Measurements from ENCODE around the gene PGLYRP1.

The PGLYRP1 gene

DNA sequence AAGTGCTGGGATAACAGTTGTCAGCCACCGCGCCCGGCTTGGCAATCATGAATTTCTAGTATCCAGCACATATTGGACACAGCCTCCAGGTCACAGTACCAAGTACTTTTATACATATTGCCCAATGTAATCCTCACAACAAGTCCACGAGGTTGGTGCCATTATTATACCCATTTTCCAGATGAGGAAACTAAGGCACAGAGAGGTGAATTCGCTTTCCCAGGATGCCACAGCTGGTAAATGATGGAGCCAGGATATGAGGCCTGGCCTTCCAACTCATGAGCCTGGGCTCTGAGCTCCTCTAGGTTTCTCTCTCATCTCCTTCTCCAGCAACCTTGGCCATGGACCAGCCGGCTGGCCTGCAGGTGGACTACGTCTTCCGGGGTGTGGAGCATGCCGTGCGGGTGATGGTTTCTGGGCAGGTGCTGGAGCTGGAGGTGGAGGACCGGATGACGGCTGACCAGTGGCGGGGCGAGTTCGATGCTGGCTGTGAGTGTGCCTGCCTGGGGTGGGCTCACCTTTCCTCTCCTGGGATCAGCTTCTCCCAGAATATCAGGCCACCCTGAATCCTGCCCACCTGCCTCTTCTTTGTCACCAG, 20.1 kb downstream of the PGLYRP1 start:
- no peak for DNase-seq
- Histone ChIP-seq H3K27ac (no peak overlapping the region), H3K36me3 (replicated peaks) (peaks cover 10% of the 10 kb centered on the region), H3K4me3 (ENCODE audit: low read depth, low read length) (no peak overlapping the region), H3K27me3 (replicated peaks) (no peaks in the 10 kb centered on the region)
- TF ChIP-seq, protein P1, sequence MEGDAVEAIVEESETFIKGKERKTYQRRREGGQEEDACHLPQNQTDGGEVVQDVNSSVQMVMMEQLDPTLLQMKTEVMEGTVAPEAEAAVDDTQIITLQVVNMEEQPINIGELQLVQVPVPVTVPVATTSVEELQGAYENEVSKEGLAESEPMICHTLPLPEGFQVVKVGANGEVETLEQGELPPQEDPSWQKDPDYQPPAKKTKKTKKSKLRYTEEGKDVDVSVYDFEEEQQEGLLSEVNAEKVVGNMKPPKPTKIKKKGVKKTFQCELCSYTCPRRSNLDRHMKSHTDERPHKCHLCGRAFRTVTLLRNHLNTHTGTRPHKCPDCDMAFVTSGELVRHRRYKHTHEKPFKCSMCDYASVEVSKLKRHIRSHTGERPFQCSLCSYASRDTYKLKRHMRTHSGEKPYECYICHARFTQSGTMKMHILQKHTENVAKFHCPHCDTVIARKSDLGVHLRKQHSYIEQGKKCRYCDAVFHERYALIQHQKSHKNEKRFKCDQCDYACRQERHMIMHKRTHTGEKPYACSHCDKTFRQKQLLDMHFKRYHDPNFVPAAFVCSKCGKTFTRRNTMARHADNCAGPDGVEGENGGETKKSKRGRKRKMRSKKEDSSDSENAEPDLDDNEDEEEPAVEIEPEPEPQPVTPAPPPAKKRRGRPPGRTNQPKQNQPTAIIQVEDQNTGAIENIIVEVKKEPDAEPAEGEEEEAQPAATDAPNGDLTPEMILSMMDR (IDR thresholded peaks at IDR 0.05; ENCODE audit: low read depth, low read length, missing control alignments): no peak
- in situ Hi-C loops (cut with HindIII; ENCODE audit: low pct_ligation_motif_present, low sequenced_read_pairs): no loop called here

DNA sequence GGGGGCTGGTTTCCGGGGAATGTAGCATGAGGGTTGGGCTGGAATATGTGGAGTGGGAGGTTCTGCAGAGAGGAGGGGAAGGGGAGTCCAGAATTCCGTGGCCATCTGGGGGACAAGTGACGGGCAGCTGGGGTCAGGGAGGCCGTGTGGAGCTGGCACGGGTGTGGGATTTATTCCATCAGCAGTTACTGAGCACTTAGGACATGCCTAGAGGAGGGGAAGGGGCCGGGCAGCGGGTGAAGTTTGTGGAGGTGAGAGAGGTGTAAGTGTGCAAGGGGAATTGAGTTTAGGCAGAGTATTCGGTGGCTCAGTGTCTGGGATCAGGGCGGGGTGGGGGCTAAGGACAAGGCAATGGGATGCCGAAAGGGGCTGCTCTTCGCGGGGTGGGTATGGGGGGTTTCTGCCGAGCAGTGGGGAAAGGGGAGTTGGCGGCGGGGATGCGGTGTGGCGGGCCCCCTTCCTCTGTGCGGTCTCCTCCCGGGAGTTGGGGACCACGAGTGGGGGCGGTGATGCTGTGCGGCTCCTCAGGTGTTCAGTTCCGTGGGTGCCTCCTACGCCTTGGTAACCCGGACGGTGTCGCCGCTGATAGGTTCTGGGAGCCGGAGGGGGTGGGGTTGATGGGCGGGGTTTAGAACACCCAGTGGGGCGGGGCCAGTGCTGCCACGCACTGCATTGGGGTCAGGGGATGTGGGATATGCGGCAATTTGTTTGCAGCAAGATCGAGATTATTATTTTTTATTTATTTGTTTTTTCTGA, 22.2 kb downstream of the PGLYRP1 start:
- in situ Hi-C loops (cut with HindIII; ENCODE audit: low pct_ligation_motif_present, low sequenced_read_pairs): no loop called here
- peaks cover 2% of the 10 kb centered on the region for H3K36me3 ChIP-seq (replicated peaks)
- H3K27me3 ChIP-seq (replicated peaks): no peaks in the 10 kb centered on the region
- no peak overlapping the region for H3K27ac ChIP-seq
- DNase-seq: no peak
- TF ChIP-seq, protein P1 (IDR thresholded peaks at IDR 0.05; ENCODE audit: low read depth, low read length, missing control alignments): no peak
- peak overlapping the region; percentile 17 for H3K4me3 ChIP-seq (ENCODE audit: low read depth, low read length)

DNA sequence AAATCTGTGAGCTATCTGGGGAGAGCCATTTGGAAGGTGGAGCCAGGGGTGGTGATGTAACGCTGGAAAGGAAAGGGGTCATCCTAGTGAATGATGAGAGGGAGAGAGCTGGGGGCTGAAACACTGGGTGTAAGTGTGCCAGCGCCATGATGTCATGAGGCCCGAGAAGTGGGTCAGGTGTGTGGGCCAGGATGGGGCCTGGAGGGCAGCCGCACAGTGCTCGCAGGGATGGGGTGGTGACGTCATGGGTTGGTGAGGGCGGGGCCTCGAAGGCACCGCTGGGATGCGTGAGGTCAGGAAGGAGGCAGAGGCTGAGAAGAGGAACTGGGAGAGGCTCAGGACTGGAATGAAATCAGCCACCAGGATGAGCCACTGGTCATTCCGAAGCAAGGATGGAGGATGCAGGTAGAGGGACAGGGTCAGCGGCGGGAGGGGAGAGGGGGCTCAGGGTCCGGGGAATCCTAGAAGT, 23.2 kb downstream of the PGLYRP1 start:
- H3K27ac ChIP-seq: no peak overlapping the region
- TF ChIP-seq, protein P1 (IDR thresholded peaks at IDR 0.05; ENCODE audit: low read depth, low read length, missing control alignments): no peak
- H3K36me3 ChIP-seq (replicated peaks): peaks cover 2% of the 10 kb centered on the region
- H3K27me3 ChIP-seq (replicated peaks): no peaks in the 10 kb centered on the region
- no peak overlapping the region for H3K4me3 ChIP-seq (ENCODE audit: low read depth, low read length)
- DNase-seq: no peak
- in situ Hi-C loops (cut with HindIII; ENCODE audit: low pct_ligation_motif_present, low sequenced_read_pairs): no loop called here

DNA sequence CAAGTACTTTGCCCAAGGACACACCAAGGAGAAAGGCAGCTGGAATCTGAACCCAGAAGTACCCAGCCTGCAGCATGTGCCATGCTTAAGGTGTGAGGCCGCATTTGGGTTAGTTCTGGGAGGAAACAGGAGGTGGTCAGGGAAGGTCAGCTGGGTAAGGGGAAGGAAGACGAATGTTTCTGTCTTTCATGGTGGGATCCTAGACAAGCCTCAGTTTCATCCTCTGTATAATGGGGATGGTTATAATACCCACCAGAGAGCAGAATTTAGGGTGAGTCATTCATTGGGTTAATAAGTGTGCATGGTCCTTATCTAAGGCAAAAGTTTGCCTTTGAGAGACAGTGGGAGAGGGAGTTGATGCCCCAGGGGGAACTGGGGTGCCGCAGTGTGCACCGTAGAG, 24.0 kb downstream of the PGLYRP1 start:
- no peak overlapping the region for H3K4me3 ChIP-seq (ENCODE audit: low read depth, low read length)
- DNase-seq: no peak
- H3K27me3 ChIP-seq (replicated peaks): no peaks in the 10 kb centered on the region
- peaks cover 2% of the 10 kb centered on the region for H3K36me3 ChIP-seq (replicated peaks)
- no peak overlapping the region for H3K27ac ChIP-seq
- in situ Hi-C loops (cut with HindIII; ENCODE audit: low pct_ligation_motif_present, low sequenced_read_pairs): no loop called here
- TF ChIP-seq, protein P1 (IDR thresholded peaks at IDR 0.05; ENCODE audit: low read depth, low read length, missing control alignments): no peak

DNA sequence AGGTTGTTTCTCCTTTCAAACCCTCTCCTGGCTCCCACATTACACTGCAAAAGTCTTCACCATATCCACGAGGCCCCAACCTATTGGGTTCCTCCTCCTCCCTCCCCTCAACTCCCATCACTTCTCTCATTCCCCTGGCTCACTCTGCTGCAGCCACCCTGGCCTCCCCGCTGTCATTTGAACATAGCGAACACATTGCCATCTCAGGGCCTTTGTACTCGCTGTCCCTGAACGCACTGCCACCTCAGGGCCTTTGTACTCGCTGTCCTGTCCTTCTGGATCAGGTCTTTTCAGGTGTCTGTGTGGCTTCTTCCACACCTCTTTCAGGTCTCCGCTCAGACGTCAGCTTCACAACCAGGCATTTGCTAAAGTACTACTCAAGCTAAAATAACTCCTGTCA, 25.9 kb downstream of the PGLYRP1 start:
- no peak for DNase-seq
- Histone ChIP-seq H3K27me3 (replicated peaks) (no peaks in the 10 kb centered on the region), H3K4me3 (ENCODE audit: low read depth, low read length) (no peak overlapping the region), H3K27ac (no peak overlapping the region), H3K36me3 (replicated peaks) (peaks cover 2% of the 10 kb centered on the region)
- TF ChIP-seq, protein P1 (IDR thresholded peaks at IDR 0.05; ENCODE audit: low read depth, low read length, missing control alignments): no peak
- in situ Hi-C loops (cut with HindIII; ENCODE audit: low pct_ligation_motif_present, low sequenced_read_pairs): no loop called here

Data from brain microvascular endothelial cell (primary cell).